A172 (cell line): Measurements from ENCODE around the gene P4HA1. TPM values are rescaled to one million over a fixed set of nuclear protein-coding genes. Genes with fewer than 3 reads are reported as not detected.
A peak's percentile ranks its signal among the peaks of the same experiment; 100 is the strongest.
"Not testable (repeated sequence)": the region's sequence is repeated elsewhere in the genome, so short reads cannot be mapped to it uniquely, and the experiment has no call there.

Source experiments
- DNase-seq: peaks from one replicate; pipeline ENCODE4 v3.0.0-alpha.2; 2015; ENCODE audit warnings: low spot score
- total RNA-seq: library from RNA; depleted of rRNA; stranded (reverse); fragments of >200 nt; shearing (Covaris generic); gene quantifications from 2 replicates; pipeline ENCODE4 v1.2.3, GENCODE V29; 2014

The P4HA1 gene
- total RNA-seq, 1 experiment from 2014 or later, result 87.7 TPM

- DNase-seq, result peak; percentile 5
These were observed 52.8 kb downstream of the P4HA1 start for GRCh38 chr10:73043766-73044377.

- DNase-seq, result no peak
These were observed 53.3 kb downstream of the P4HA1 start for GRCh38 chr10:73043319-73043718.

- no peak for DNase-seq
These were observed 54.5 kb downstream of the P4HA1 start for GRCh38 chr10:73042130-73042529.

GRCh38 chr10:73039635-73040034 is 57.0 kb downstream of the P4HA1 start:
- peak; percentile 52 for DNase-seq

- DNase-seq, result not testable (repeated sequence)
These were observed 60.4 kb downstream of the P4HA1 start for GRCh38 chr10:73036285-73036684.

GRCh38 chr10:73032536-73032935 is 64.1 kb downstream of the P4HA1 start:
- DNase-seq, result no peak

- DNase-seq, result not testable (repeated sequence)
These were observed 70.0 kb downstream of the P4HA1 start for GRCh38 chr10:73026623-73027022.

GRCh38 chr10:73023455-73024070 is 73.1 kb downstream of the P4HA1 start:
- not testable (repeated sequence) for DNase-seq

- DNase-seq, result not testable (repeated sequence)
These were observed 73.7 kb downstream of the P4HA1 start for GRCh38 chr10:73022961-73023360.

- DNase-seq, result not testable (repeated sequence)
These were observed 75.0 kb downstream of the P4HA1 start for GRCh38 chr10:73021538-73022164.

- DNase-seq, result no peak
These were observed 75.6 kb downstream of the P4HA1 start for GRCh38 chr10:73021050-73021449.

- DNase-seq, result no peak
These were observed 77.6 kb downstream of the P4HA1 start for GRCh38 chr10:73019100-73019499.

- no peak for DNase-seq
These were observed 78.0 kb downstream of the P4HA1 start for GRCh38 chr10:73018632-73019031.

GRCh38 chr10:73017955-73018480 is 78.6 kb downstream of the P4HA1 start:
- DNase-seq, result no peak

GRCh38 chr10:73015779-73016178 is 80.9 kb downstream of the P4HA1 start:
- DNase-seq, result no peak

- no peak for DNase-seq
These were observed 92.8 kb downstream of the P4HA1 start for GRCh38 chr10:73003822-73004221.

- DNase-seq, result no peak
These were observed 95.7 kb downstream of the P4HA1 start for GRCh38 chr10:73000973-73001372.

- no peak for DNase-seq
These were observed 99.6 kb downstream of the P4HA1 start for GRCh38 chr10:72997099-72997498.

GRCh38 chr10:72995459-72995858 is 101.2 kb downstream of the P4HA1 start:
- not testable (repeated sequence) for DNase-seq

GRCh38 chr10:72989771-72990170 is 106.9 kb downstream of the P4HA1 start:
- DNase-seq, result not testable (repeated sequence)

- DNase-seq, result not testable (repeated sequence)
These were observed 112.0 kb downstream of the P4HA1 start for GRCh38 chr10:72984618-72985017.

GRCh38 chr10:72981882-72982529 is 114.7 kb downstream of the P4HA1 start:
- DNase-seq, result no peak
